ENCODE results near the gene CLIC3. TPM values are rescaled to one million over a fixed set of nuclear protein-coding genes. Genes with fewer than 3 reads are reported as not detected.

The CLIC3 gene
- polyA plus RNA-seq, 2 of the 4 experiments (the other 2 are of a cell fraction), result 0.61 to 6.4 TPM

DNA sequence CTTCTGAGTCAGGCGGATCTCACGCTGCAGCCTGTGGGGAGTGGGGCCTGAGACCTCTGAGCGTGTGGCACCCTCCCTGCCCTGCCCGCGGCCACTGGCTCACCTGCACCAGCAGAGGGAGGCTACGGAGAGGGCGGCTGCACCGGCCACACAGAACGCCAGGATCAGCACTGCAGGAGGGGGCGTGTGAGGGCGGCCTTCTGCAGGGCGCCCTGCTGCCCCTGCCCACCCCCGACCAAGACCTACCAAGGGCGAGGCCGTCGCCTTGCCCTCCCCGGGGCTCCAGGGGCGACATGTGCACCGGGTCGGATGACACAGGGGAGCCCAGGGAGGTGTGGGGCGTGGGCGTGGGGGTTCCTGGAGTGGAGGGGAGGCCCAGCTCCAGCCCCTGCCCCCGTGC lies 44.2 kb upstream of the CLIC3 start:
- H3K9me3 ChIP-seq, result no peaks in the 10 kb centered on the region
- WGBS (ENCODE audit: missing lambda C conversion rate), result 85% methylated on average over 14 of the region's 23 CpGs
- ATAC-seq, result no peak; a peak in 1 of 6 replicates
- FAIRE-seq, result no peak
- H3K4me2 ChIP-seq, result no peak overlapping the region
- TF ChIP-seq FOSB (CRISPR knock-in tag; IDR thresholded peaks at IDR 0.05), result no peak
- TF ChIP-seq NFE2L2 (conservative IDR thresholded peaks at IDR 0.05; ENCODE audit: low read length), result no peak
- no peak for TF ChIP-seq KDM5A (IDR thresholded peaks at IDR 0.05)
- TF ChIP-seq NPAS2 (CRISPR knock-in tag; IDR thresholded peaks at IDR 0.05; ENCODE audit: borderline replicate concordance), result no peak
- no peak for TF ChIP-seq EHMT2 (IDR thresholded peaks at IDR 0.05; ENCODE audit: low read depth)
- no peak for TF ChIP-seq PHF8 (IDR thresholded peaks at IDR 0.05; ENCODE audit: borderline replicate concordance, low read depth)
- H3K4me1 ChIP-seq, result peaks cover 16% of the 10 kb centered on the region
- ChIA-PET CTCF (interaction anchor here (8.2 to 20.4 kb wide), 3 partner anchors 17 to 92 kb away, joined by 169 to 282 read pairs (median 207); partner anchors contain the start of genes ABCA2, C8G, FBXW5 and LCN12), POLR2A (no interaction called here)
- no peak for DNase-seq (ENCODE audit: low read depth in 1 of 2, low spot score in 1 of 2)
- H3K4me3 ChIP-seq, result no peak overlapping the region
- H3K27ac ChIP-seq, result no peak overlapping the region

DNA sequence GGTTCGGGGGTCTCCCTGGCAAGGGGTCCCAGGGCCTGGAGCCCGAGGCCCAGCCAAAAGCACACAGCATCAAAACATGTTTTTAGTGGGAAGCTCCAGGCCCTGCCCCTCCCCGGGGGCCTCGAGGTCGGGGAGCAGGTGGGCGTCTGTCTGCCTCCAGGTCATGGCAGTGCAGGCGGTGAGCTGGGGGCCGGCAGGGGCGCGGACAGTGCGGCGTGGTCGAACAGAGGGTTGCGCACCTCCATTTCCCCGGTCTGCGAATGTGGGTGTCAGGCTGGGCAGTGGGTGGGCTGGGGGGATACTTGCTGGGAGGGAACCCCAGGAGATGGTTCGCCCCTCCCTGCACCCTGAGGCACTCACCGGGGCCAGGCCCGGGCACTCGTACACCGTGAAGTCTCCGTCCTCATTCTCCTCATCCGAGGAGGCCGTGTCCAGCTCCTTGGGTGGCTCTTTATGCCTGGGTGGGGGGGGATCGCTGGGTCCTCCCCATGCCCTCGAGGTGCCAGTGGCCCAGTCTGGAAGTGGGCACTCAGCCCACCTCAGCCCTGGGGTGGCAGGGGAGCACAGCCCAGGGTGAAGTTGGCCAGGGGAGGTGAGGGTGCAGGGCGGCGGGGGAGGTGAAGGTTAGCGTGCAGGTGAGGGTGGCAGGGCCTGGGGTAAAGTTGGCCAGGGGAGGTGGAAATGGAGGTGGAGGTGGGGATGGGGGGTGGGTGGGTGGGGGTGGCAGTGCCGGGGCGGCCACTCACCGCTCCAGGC lies 43.4 kb upstream of the CLIC3 start:
- H3K4me2 ChIP-seq, result no peak overlapping the region
- H3K9me3 ChIP-seq, result no peaks in the 10 kb centered on the region
- TF ChIP-seq TP53 (CRISPR knock-in tag; IDR thresholded peaks at IDR 0.05) (no peak), RCOR1 (IDR thresholded peaks at IDR 0.05; ENCODE audit: low read depth, low read length) (no peak), ESRRA (IDR thresholded peaks at IDR 0.05; ENCODE audit: borderline replicate concordance, low read length) (no peak), FOXS1 (CRISPR knock-in tag; IDR thresholded peaks at IDR 0.05) (no peak), CHD2 (IDR thresholded peaks at IDR 0.05; ENCODE audit: low read length, partially characterized antibody) (no peak), NFE2L2 (conservative IDR thresholded peaks at IDR 0.05; ENCODE audit: low read length) (no peak), HEYL (CRISPR knock-in tag; IDR thresholded peaks at IDR 0.05) (no peak), TFCP2L1 (CRISPR knock-in tag; IDR thresholded peaks at IDR 0.05) (no peak), CHD4 (IDR thresholded peaks at IDR 0.05; ENCODE audit: borderline replicate concordance) (no peak), PHF8 (IDR thresholded peaks at IDR 0.05; ENCODE audit: borderline replicate concordance, low read depth) (no peak), POLR2AphosphoS2 (conservative IDR thresholded peaks at IDR 0.05; ENCODE audit: low read length) (no peak), RAD21 (conservative IDR thresholded peaks at IDR 0.05 in 1 of 2, IDR thresholded peaks at IDR 0.05 in 1 of 2) (no peak), SMC3 (IDR thresholded peaks at IDR 0.05) (no peak), RARB (CRISPR knock-in tag; IDR thresholded peaks at IDR 0.05) (no peak), FOSL2 (IDR thresholded peaks at IDR 0.05) (no peak), FOSL2 (CRISPR knock-in tag; IDR thresholded peaks at IDR 0.05) (no peak)
- TF ChIP-seq, protein P1, sequence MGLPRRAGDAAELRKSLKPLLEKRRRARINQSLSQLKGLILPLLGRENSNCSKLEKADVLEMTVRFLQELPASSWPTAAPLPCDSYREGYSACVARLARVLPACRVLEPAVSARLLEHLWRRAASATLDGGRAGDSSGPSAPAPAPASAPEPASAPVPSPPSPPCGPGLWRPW (IDR thresholded peaks at IDR 0.05), result no peak
- TF ChIP-seq, protein P2, sequence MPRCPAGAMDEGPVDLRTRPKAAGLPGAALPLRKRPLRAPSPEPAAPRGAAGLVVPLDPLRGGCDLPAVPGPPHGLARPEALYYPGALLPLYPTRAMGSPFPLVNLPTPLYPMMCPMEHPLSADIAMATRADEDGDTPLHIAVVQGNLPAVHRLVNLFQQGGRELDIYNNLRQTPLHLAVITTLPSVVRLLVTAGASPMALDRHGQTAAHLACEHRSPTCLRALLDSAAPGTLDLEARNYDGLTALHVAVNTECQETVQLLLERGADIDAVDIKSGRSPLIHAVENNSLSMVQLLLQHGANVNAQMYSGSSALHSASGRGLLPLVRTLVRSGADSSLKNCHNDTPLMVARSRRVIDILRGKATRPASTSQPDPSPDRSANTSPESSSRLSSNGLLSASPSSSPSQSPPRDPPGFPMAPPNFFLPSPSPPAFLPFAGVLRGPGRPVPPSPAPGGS (IDR thresholded peaks at IDR 0.05), result no peak
- TF ChIP-seq, protein P3, sequence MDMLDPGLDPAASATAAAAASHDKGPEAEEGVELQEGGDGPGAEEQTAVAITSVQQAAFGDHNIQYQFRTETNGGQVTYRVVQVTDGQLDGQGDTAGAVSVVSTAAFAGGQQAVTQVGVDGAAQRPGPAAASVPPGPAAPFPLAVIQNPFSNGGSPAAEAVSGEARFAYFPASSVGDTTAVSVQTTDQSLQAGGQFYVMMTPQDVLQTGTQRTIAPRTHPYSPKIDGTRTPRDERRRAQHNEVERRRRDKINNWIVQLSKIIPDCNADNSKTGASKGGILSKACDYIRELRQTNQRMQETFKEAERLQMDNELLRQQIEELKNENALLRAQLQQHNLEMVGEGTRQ (IDR thresholded peaks at IDR 0.05), result no peak
- TF ChIP-seq, protein P4, sequence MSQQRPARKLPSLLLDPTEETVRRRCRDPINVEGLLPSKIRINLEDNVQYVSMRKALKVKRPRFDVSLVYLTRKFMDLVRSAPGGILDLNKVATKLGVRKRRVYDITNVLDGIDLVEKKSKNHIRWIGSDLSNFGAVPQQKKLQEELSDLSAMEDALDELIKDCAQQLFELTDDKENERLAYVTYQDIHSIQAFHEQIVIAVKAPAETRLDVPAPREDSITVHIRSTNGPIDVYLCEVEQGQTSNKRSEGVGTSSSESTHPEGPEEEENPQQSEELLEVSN (IDR thresholded peaks at IDR 0.05; ENCODE audit: borderline replicate concordance, low read depth), result no peak
- H3K27ac ChIP-seq, result no peak overlapping the region
- POLR2A ChIA-PET, result no interaction called here
- H3K4me3 ChIP-seq, result no peak overlapping the region
- ATAC-seq, result no peak
- H3K4me1 ChIP-seq, result peaks cover 19% of the 10 kb centered on the region
- DNase-seq (ENCODE audit: low read depth in 1 of 2, low spot score in 1 of 2), result no peak
- 88% methylated on average over 25 of the region's 32 CpGs for WGBS (ENCODE audit: missing lambda C conversion rate)
- CTCF ChIA-PET, result interaction anchor here (0.8 to 20.4 kb wide), 7 partner anchors 8 to 91 kb away, joined by 3 to 282 read pairs (median 5); partner anchors contain the start of genes ABCA2, C8G, FBXW5 and LCN12
- no peak for FAIRE-seq
